ENCODE results near the gene TAAR1. TPM values are rescaled to one million over a fixed set of nuclear protein-coding genes. Genes with fewer than 3 reads are reported as not detected.

Gene TAAR1
- total RNA-seq, 1 experiment from 2014 or later: not detected

- CTCF ChIA-PET: no interaction called here
- no peaks in the 10 kb centered on the region for H3K9me3 ChIP-seq (ENCODE audit: control insufficient read depth in 1 of 2, insufficient read depth in 1 of 2, low read depth in 1 of 2, low read length in 2 of 2)
These were observed 44.4 kb downstream of the TAAR1 start for GRCh38 chr6:132614554-132614953.

More at GRCh38 chr6:132614554-132614953, 44.4 kb downstream of the TAAR1 start:
- no peaks in the 10 kb centered on the region for H3K9me2 ChIP-seq (ENCODE audit: insufficient read depth)
- no peaks in the 10 kb centered on the region for H3K79me2 ChIP-seq (ENCODE audit: insufficient read depth, low read length)
- TF ChIP-seq CEBPB (IDR thresholded peaks at IDR 0.05; ENCODE audit: low read depth) (no peak), POLR2A (IDR thresholded peaks at IDR 0.05; ENCODE audit: borderline replicate concordance, extremely low read depth, insufficient read depth, insufficient read length) (no peak), REST (IDR thresholded peaks at IDR 0.05; ENCODE audit: low read depth) (no peak), EZH2phosphoT487 (IDR thresholded peaks at IDR 0.05; ENCODE audit: borderline replicate concordance) (no peak), SRF (IDR thresholded peaks at IDR 0.05; ENCODE audit: low read depth) (no peak), EGR1 (IDR thresholded peaks at IDR 0.05; ENCODE audit: low read depth) (no peak), ZFX (IDR thresholded peaks at IDR 0.05) (no peak), ZNF274 (IDR thresholded peaks at IDR 0.05; ENCODE audit: low read depth, low read length) (no peak), FOSL1 (IDR thresholded peaks at IDR 0.05; ENCODE audit: low read depth) (0 out of 2 replicates have a peak, but pooled peaks have one; percentile 21)
- BruUV-seq (replicated peaks): no TSS peak
- no peaks in the 10 kb centered on the region for H3K36me3 ChIP-seq (ENCODE audit: control insufficient read depth in 1 of 2, insufficient read depth in 2 of 2, low read length in 2 of 2)
- ATAC-seq (no peak), DNase-seq (ENCODE audit: low read depth, low spot score) (peak; percentile 7)
- POLR2A ChIA-PET: no interaction called here
- H3K4me1 ChIP-seq (ENCODE audit: control insufficient read depth in 1 of 2, insufficient read depth in 2 of 2, low read length in 2 of 2): peaks cover 0 to 6% of the 10 kb centered on the region in 2 experiments; a peak in 1 of 4 replicates
- no peak overlapping the region for H2AFZ ChIP-seq (ENCODE audit: low read depth, low read length, poor library complexity, severe bottlenecking)
- H3K27me3 ChIP-seq (ENCODE audit: insufficient read depth, low read length): no peaks in the 10 kb centered on the region
- no peak overlapping the region for H3K27ac ChIP-seq (ENCODE audit: low read depth, low read length)
- H3K9ac ChIP-seq (ENCODE audit: low read length): no peak overlapping the region
- RAD21 ChIA-PET (ENCODE audit: low non-redundant PET in 1 of 2, low total read pairs in 2 of 2, uncharacterized antibody in 2 of 2, unreplicated experiment in 2 of 2): no interaction called here
- peak overlapping the region; percentile 46 for H3K4me2 ChIP-seq (ENCODE audit: low read length)
- no peaks in the 10 kb centered on the region for H4K20me1 ChIP-seq (ENCODE audit: insufficient read depth)
- H3K4me3 ChIP-seq (replicated peaks in 1 of 2; ENCODE audit: low read depth in 1 of 2, low read length in 2 of 2): no peak overlapping the region
- intact Hi-C loops (cut with micrococcal nuclease): no loop called here
